GM12864 (cell line): ENCODE results near the gene SPON1.

Source experiments
- DNase-seq: peaks from one replicate; pipeline ENCODE4 v3.0.0-alpha.2; 2011; ENCODE audit warnings: low read depth
- H3K4me3 ChIP-seq: 2 replicates; pipeline ENCODE4 v1.5.1; 2011; ENCODE audit warnings: mild to moderate bottlenecking, low read depth, low read length, control low read depth
- CTCF ChIP-seq: IDR thresholded peaks from 2 replicates; pipeline ENCODE4 v1.5.1; 2011; ENCODE audit warnings: low read depth, mild to moderate bottlenecking, moderate library complexity, low read length, control low read depth, inconsistent platforms; ENCODE audit errors: missing control alignments

Gene SPON1

DNA sequence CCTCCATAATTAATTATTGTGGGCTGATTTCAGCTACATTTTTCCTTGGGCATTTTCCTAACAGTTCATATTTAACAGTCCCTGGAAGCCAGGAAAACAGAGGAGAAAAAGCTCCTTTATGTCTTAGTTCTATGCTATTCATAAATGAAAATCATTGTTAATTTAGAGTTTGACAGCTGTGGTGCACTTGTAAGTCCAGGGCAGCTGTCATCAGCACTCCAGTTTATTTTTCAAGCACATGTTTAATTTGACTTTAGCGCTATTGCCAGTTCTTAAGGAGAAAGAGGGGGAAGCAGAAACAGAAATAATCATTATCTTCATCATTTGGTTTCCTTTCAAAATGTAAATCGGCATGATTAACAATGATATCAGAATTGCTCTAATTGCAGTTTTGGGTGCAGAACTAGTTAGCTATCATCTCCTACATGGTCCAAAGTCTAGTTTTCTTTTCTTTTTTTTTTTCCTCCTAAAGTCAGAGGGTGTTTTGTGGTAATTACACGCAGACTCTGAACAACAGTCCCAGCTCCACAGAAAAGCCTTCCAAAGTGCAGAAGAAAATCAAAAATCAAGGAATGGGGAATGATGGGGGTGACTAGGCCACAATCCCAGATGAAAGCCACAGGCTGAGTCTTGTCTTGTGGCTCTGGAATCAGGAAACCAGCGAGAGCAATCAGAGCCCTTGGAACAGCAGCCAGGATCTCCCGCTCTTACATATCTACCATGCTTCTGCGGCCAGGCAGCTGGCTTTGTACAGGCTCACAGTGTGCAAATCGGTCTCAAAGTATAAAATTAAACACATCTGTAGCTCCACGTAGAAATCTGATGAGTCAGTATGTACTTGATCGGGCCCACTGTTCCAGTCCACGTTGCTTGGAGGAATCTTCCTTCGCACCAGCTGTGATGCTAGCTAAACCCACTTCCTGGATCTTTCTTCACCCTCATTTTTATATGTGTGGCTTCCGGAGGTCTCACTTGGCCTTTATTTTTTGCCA, 91.9 kb downstream of the SPON1 start:
- DNase-seq, result no peak
- no peak overlapping the region for H3K4me3 ChIP-seq
- no peak for TF ChIP-seq CTCF

DNA sequence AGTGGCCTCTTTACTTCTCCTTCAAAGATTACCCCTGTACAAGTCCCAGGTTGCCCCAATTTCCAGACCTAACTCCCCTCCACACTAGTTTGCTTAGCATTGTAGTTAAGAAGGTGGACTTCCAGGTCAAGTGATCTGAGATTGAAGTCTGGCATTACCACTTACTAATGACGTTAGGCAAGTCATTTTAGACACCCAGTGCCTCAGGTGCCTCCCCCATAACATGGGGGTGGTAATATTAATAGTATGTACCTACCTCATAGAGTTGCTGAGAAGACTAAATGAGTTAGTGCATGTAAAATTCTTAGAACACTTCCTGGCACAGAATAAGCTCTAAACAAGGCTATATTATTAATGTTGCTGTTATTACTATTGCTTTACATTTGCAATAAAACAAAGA, 93.4 kb downstream of the SPON1 start:
- H3K4me3 ChIP-seq, result no peak overlapping the region
- no peak for DNase-seq
- TF ChIP-seq CTCF, result no peak

- TF ChIP-seq CTCF, result no peak
- DNase-seq, result no peak
Measured at GRCh38 chr11:14058061-14058460, 95.5 kb downstream of the SPON1 start.

DNA sequence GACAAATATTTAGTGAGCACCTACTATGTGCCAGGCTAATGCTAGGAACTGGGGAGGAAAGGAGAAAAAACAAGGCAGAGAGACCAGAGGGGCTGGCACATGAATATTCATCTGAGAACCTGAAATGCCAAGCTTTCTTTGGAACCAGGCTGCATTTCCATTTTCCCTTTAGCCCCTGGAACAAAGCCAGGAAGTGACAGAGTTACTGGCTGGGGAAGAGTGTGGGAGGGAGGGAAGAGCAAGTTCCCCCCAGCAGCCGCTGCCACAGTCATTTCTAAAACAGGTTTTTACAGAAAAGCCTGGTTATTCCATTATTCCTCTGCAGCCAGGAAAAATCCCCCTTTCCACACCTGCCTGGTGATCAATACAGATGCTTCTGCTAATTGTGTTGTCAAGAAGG, 97.0 kb downstream of the SPON1 start:
- TF ChIP-seq CTCF, result no peak
- H3K4me3 ChIP-seq, result no peak overlapping the region
- DNase-seq, result no peak

More at GRCh38 chr11:14058061-14058460, 95.5 kb downstream of the SPON1 start:
- H3K4me3 ChIP-seq, result no peak overlapping the region

- TF ChIP-seq CTCF, result no peak
- DNase-seq, result no peak
- H3K4me3 ChIP-seq, result no peak overlapping the region
Measured at GRCh38 chr11:14061721-14062120, 99.2 kb downstream of the SPON1 start.

- TF ChIP-seq CTCF, result no peak
- H3K4me3 ChIP-seq, result no peak overlapping the region
- no peak for DNase-seq
Measured at GRCh38 chr11:14065141-14065540, 102.6 kb downstream of the SPON1 start.
